ENCODE results near the gene CNTNAP2.

The CNTNAP2 gene

DNA sequence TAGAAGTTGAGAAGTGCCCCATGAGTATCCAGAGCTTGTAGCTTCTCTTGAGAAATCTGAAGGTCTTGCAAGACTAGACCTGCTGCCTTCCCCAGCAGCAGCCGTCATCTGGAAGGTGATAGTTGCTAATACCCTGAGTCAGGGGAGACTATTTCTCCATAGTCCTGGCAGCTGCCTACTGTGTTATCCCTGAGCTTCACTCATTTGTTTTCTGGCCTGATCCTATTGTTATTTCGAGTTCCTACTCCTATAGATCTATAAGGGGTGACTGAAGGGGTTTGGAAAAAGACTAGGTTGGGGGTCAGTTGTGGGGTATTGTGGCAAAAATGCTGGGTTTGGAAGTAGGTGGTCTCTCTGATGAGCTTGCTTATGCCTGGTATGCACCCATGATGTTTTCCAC is 297.8 kb downstream of the CNTNAP2 start:
- DNase-seq (ENCODE audit: extremely low read depth, low read depth): no peak

GRCh38 chr7:146414937-146415336 is 298.3 kb downstream of the CNTNAP2 start:
- TF ChIP-seq, protein P1, sequence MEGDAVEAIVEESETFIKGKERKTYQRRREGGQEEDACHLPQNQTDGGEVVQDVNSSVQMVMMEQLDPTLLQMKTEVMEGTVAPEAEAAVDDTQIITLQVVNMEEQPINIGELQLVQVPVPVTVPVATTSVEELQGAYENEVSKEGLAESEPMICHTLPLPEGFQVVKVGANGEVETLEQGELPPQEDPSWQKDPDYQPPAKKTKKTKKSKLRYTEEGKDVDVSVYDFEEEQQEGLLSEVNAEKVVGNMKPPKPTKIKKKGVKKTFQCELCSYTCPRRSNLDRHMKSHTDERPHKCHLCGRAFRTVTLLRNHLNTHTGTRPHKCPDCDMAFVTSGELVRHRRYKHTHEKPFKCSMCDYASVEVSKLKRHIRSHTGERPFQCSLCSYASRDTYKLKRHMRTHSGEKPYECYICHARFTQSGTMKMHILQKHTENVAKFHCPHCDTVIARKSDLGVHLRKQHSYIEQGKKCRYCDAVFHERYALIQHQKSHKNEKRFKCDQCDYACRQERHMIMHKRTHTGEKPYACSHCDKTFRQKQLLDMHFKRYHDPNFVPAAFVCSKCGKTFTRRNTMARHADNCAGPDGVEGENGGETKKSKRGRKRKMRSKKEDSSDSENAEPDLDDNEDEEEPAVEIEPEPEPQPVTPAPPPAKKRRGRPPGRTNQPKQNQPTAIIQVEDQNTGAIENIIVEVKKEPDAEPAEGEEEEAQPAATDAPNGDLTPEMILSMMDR (IDR thresholded peaks at IDR 0.05; ENCODE audit: low read depth, low read length, missing control alignments): no peak
- H3K4me3 ChIP-seq (replicated peaks; ENCODE audit: low read depth, low read length): no peak overlapping the region
- no peak for DNase-seq (ENCODE audit: extremely low read depth, low read depth)

More for the DNA sequence above, 297.8 kb downstream of the CNTNAP2 start:
- TF ChIP-seq, protein P1 (IDR thresholded peaks at IDR 0.05; ENCODE audit: low read depth, low read length, missing control alignments): no peak
- H3K4me3 ChIP-seq (replicated peaks; ENCODE audit: low read depth, low read length): no peak overlapping the region

DNA sequence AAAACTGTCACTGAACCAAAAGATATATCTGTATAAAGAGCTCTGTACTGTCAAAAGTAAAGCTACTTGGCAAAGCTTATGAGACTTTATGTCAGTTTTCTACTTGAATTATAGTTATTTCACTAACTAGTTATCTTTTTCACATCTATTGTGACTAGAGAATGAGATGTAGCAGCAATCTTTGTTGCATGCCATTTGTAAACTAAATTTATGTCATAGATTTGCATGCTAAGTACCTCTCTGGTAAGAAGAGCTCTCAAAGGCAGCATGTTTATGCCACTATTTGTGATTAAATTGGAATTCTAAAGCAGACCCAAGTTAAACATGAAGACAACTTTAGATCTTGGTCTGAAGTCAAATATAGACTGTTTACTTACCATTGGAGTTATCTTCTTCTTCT is 300.6 kb downstream of the CNTNAP2 start:
- no peak overlapping the region for H3K4me3 ChIP-seq (replicated peaks; ENCODE audit: low read depth, low read length)
- no peak for DNase-seq (ENCODE audit: extremely low read depth, low read depth)
- TF ChIP-seq, protein P1 (IDR thresholded peaks at IDR 0.05; ENCODE audit: low read depth, low read length, missing control alignments): no peak

DNA sequence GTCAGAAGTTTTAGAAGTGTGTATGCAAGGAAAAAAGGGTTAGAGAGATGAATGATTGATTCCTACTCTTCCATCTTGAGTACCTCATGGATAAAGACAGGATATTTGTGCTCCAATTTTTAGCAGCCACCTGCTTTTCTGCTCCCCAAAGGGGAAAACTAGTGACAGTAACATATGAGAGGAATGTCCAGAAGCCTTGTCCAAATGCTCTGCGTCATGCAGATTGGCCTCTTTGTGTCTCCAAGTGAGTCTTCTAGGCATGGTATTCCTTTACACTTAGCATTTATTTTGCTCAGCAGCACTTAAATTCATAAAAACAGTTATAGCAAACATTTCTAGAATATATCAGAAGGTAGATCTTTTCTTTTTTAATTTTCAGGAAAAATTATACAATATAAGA is 306.8 kb downstream of the CNTNAP2 start:
- H3K4me3 ChIP-seq (replicated peaks; ENCODE audit: low read depth, low read length): no peak overlapping the region
- TF ChIP-seq, protein P1 (IDR thresholded peaks at IDR 0.05; ENCODE audit: low read depth, low read length, missing control alignments): no peak
- no peak for DNase-seq (ENCODE audit: extremely low read depth, low read depth)

GRCh38 chr7:146424084-146424483 is 307.5 kb downstream of the CNTNAP2 start:
- DNase-seq (ENCODE audit: extremely low read depth, low read depth): no peak
- TF ChIP-seq, protein P1 (IDR thresholded peaks at IDR 0.05; ENCODE audit: low read depth, low read length, missing control alignments): no peak
- H3K4me3 ChIP-seq (replicated peaks; ENCODE audit: low read depth, low read length): no peak overlapping the region

DNA sequence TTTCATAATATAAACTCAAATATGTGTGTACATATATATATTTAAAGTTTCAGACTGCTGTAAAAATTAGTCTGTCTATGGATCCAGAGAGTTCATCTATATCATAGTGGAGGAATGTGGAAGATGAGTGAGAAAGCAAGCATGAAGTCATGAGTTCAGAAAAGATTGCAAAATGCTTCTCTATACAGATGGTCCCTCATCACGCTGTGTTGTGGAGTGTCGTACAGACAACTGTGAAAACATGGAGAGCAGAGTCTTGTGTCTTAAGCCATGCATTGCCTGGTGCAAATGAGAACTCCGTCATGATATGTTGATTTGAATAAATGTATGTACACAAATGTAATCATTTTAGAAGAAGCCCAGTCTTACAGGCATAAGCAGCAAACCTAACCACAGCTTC is 316.9 kb downstream of the CNTNAP2 start:
- no peak overlapping the region for H3K4me3 ChIP-seq (replicated peaks; ENCODE audit: low read depth, low read length)
- TF ChIP-seq, protein P1 (IDR thresholded peaks at IDR 0.05; ENCODE audit: low read depth, low read length, missing control alignments): no peak
- DNase-seq (ENCODE audit: extremely low read depth, low read depth): no peak

DNA sequence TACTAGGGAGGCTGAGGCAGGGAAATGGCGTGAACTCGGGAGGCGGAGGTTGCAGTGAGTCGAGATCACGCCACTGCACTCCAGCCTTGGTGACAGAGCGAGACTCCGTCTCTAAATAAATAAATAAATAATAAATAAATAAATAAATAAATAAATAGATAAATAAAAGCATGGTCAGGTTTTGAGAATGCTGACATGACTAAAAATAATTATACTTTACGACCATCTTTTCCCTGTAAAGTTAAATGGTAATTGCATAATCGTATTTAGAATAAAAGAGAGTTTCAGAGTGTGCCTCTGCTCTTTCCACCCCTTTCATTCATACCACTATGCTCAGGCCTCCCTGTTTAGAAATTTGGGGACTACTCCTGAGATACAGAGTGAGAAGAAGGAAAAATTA is 326.5 kb downstream of the CNTNAP2 start:
- TF ChIP-seq, protein P1 (IDR thresholded peaks at IDR 0.05; ENCODE audit: low read depth, low read length, missing control alignments): no peak
- no peak overlapping the region for H3K4me3 ChIP-seq (replicated peaks; ENCODE audit: low read depth, low read length)
- no peak for DNase-seq (ENCODE audit: extremely low read depth, low read depth)
